ENCODE data around the gene MAPKAP1. TPM values are rescaled to one million over a fixed set of nuclear protein-coding genes. Genes with fewer than 3 reads are reported as not detected.
A peak's percentile ranks its signal among the peaks of the same experiment; 100 is the strongest.

The MAPKAP1 gene
- total and polyA plus RNA-seq, 2 experiments from 2014 or later: 68.4 to 98.5 TPM

GRCh38 chr9:125547368-125547767, 159.6 kb downstream of the MAPKAP1 start:
- no peak overlapping the region for H3K27ac Mint-ChIP-seq
- ATAC-seq: peak; percentile 78
- peak overlapping the region; percentile 57 for H3K27ac ChIP-seq (ENCODE audit: low read depth)
- H3K36me3 Mint-ChIP-seq (ENCODE audit: low read depth): no peaks in the 10 kb centered on the region
- H3K4me1 Mint-ChIP-seq: peaks cover 23% of the 10 kb centered on the region; the same call in 2 of the 3 replicates
- 0 out of 2 replicates have a peak, but pooled peaks cover 7% of the 10 kb centered on the region for H3K4me1 ChIP-seq (ENCODE audit: insufficient read depth)
- no peak overlapping the region for H3K4me2 ChIP-seq
- H3K36me3 ChIP-seq (ENCODE audit: insufficient read depth): no peaks in the 10 kb centered on the region
- H2AFZ ChIP-seq: no peak overlapping the region
- TF ChIP-seq ETS1 (IDR thresholded peaks at IDR 0.05) (no peak), CREB1 (CRISPR knock-in tag; IDR thresholded peaks at IDR 0.05; ENCODE audit: low read depth) (no peak), POLR2AphosphoS5 (IDR thresholded peaks at IDR 0.05; ENCODE audit: low read depth) (no peak), JUNB (IDR thresholded peaks at IDR 0.05; ENCODE audit: unreplicated experiment) (no peak), CTCF (conservative IDR thresholded peaks at IDR 0.05; ENCODE audit: low read depth in 2 of 2) (no peak), STAT1 (IDR thresholded peaks at IDR 0.05; ENCODE audit: unreplicated experiment) (no peak), ZNF114 (CRISPR knock-in tag; IDR thresholded peaks at IDR 0.05) (no peak), ZNF462 (CRISPR knock-in tag; IDR thresholded peaks at IDR 0.05) (no peak), REST (IDR thresholded peaks at IDR 0.05; ENCODE audit: unreplicated experiment) (no peak)
- no peaks in the 10 kb centered on the region for H3K9me3 Mint-ChIP-seq
- H4K20me1 ChIP-seq (replicated peaks; ENCODE audit: insufficient read depth): peaks cover 11% of the 10 kb centered on the region
- DNase-seq (ENCODE audit: low spot score): peak; percentile 24
- no peaks in the 10 kb centered on the region for H3K27me3 Mint-ChIP-seq (ENCODE audit: insufficient read depth, low read depth, poor library complexity)
- no peaks in the 10 kb centered on the region for H3K9me2 ChIP-seq (ENCODE audit: insufficient read depth)
- no peaks in the 10 kb centered on the region for H3F3A ChIP-seq (replicated peaks; ENCODE audit: low read depth)
- peaks cover 5% of the 10 kb centered on the region for H3K79me2 ChIP-seq (replicated peaks; ENCODE audit: insufficient read depth)
- no peak overlapping the region for H3K4me3 ChIP-seq
- H3K27me3 ChIP-seq (ENCODE audit: insufficient read depth): no peaks in the 10 kb centered on the region
- no peak overlapping the region for H3K4me3 Mint-ChIP-seq

Data from GM23338 (cell line).